GM12878 (cell line): Measurements from ENCODE around the gene KRT81. TPM values are rescaled to one million over a fixed set of nuclear protein-coding genes. Genes with fewer than 3 reads are reported as not detected.

Experiments
- ATAC-seq: fragments of 200-7000 bp; cut with Tn5 transposase; 3 replicates; pipeline ENCODE4 v1.9.1; 2020; ENCODE audit warnings: mild to moderate bottlenecking, moderate library complexity
- BruUV-seq: library from RNA; stranded (reverse); fragments of 400-500 nt; replicated peaks from 2 replicates; lab custom pipeline; 2021; lab: Mats Ljungman, UMichigan
- CTCF ChIA-PET: fragments of 300-600 bp; sonication (Branson Sonifier 250); formaldehyde crosslinking; extraction: SDS; loops from one replicate; lab custom pipeline; 2021; ENCODE audit warnings: inconsistent platforms; lab: Yijun Ruan, JAX
- POLR2A ChIA-PET: fragments of 350-600 bp; formaldehyde crosslinking; extraction: SDS; loops from one replicate; lab custom pipeline; 2021; ENCODE audit warnings: inconsistent platforms; lab: Charles Lee
- RAD21 ChIA-PET: fragments of 300-600 bp; sonication (Branson Sonifier 250); formaldehyde crosslinking; loops from one replicate; lab custom pipeline; 2023; ENCODE audit warnings: antibody characterized with exemption; ENCODE audit not compliant: unreplicated experiment; lab: Charles Lee
- SMC1A ChIA-PET: fragments of 300-600 bp; sonication (Branson Sonifier 250); formaldehyde crosslinking; loops from one replicate; lab custom pipeline; 2023; ENCODE audit not compliant: unreplicated experiment, uncharacterized antibody; lab: Charles Lee
- DNase-seq: peaks from one replicate; pipeline ENCODE4 v3.0.0-alpha.2; 2011; ENCODE audit warnings: low read depth, low spot score
- FAIRE-seq: peaks from 3 replicates; lab custom pipeline; 2011; peaks lifted over from hg19 to GRCh38; lab: Jason Lieb, UNC
- H2AFZ ChIP-seq: 2 replicates; pipeline ENCODE4 v1.6.0; 2011; ENCODE audit warnings: low read depth, low read length, control low read depth; ENCODE audit not compliant: control insufficient read depth
- H3K27ac ChIP-seq: 2 replicates; pipeline ENCODE4 v1.5.1; 2011; ENCODE audit warnings: control low read depth; ENCODE audit not compliant: control insufficient read depth, insufficient read depth
- H3K27me3 ChIP-seq, 2 experiments: replicated peaks in 1 of 2; 2 replicates each; pipeline versions ENCODE4 v1.6.0 to v1.6.1; 2011; ENCODE audit warnings: low read length in 1 of 2; ENCODE audit not compliant: control insufficient read depth in 2 of 2, insufficient read depth in 2 of 2
- H3K36me3 ChIP-seq, 2 experiments: 2 replicates each; pipeline ENCODE4 v1.5.1; 2011; ENCODE audit warnings: low read length in 1 of 2; ENCODE audit not compliant: control insufficient read depth in 2 of 2, insufficient read depth in 2 of 2
- H3K4me1 ChIP-seq: 2 replicates; pipeline ENCODE4 v1.6.1; 2011; ENCODE audit warnings: mild to moderate bottlenecking, low read length, moderate library complexity, mixed read lengths; ENCODE audit not compliant: control insufficient read depth, insufficient read depth
- H3K4me2 ChIP-seq: 2 replicates; pipeline ENCODE4 v1.6.0; 2011; ENCODE audit warnings: control low read depth; ENCODE audit not compliant: control insufficient read depth, insufficient read depth
- H3K4me3 ChIP-seq: fragments of 200-600 bp; sonication (generic); 2 replicates; pipeline ENCODE4 v1.5.1; 2016
- H3K79me2 ChIP-seq: 2 replicates; pipeline ENCODE4 v1.6.0; 2011; ENCODE audit warnings: low read length; ENCODE audit not compliant: control insufficient read depth, insufficient read depth
- H3K9ac ChIP-seq: 2 replicates; pipeline ENCODE4 v1.8.0; 2011; ENCODE audit warnings: low read length, control low read depth, mixed read lengths; ENCODE audit not compliant: control insufficient read depth, insufficient read depth
- H3K9me3 ChIP-seq: replicated peaks from 3 replicates; pipeline ENCODE4 v1.5.1; 2011; ENCODE audit warnings: mild to moderate bottlenecking, low read length; ENCODE audit not compliant: control insufficient read depth, insufficient read depth
- H4K20me1 ChIP-seq: 2 replicates; pipeline ENCODE4 v1.6.0; 2011; ENCODE audit not compliant: control insufficient read depth, insufficient read depth
- CHD4 ChIP-seq: fragments of 200-600 bp; sonication (generic); IDR thresholded peaks from 2 replicates; pipeline ENCODE4 v1.6.1; 2016; ENCODE audit warnings: mild to moderate bottlenecking
- EZH2 ChIP-seq: IDR thresholded peaks from 2 replicates; pipeline ENCODE4 v1.6.1; 2012; ENCODE audit warnings: low read depth, mild to moderate bottlenecking, control low read depth, inconsistent platforms, low read length, borderline replicate concordance; ENCODE audit not compliant: control insufficient read depth
- IKZF1 ChIP-seq: fragments of 450-650 bp; conservative IDR thresholded peaks from 2 replicates; pipeline ENCODE4 v1.6.1; 2017; ENCODE audit warnings: antibody characterized with exemption, mild to moderate bottlenecking
- JUNB ChIP-seq: IDR thresholded peaks from 2 replicates; pipeline ENCODE4 v1.6.1; 2016; ENCODE audit warnings: antibody characterized with exemption, mild to moderate bottlenecking
- SMAD5 ChIP-seq: IDR thresholded peaks from 2 replicates; pipeline ENCODE4 v1.6.1; 2016; ENCODE audit warnings: antibody characterized with exemption, low read depth
- TAF1 ChIP-seq: IDR thresholded peaks from 2 replicates; pipeline ENCODE4 v1.6.1; 2011; ENCODE audit warnings: mild to moderate bottlenecking, low read depth, low read length, borderline replicate concordance
- TCF12 ChIP-seq: IDR thresholded peaks from 2 replicates; pipeline ENCODE4 v1.6.1; 2011; ENCODE audit warnings: low read depth, mild to moderate bottlenecking, low read length
- WGBS: methylation state at CpG from one replicate; pipeline ENCODE4 v1.1.6; 2016; ENCODE audit warnings: low lambda C conversion rate; ENCODE audit not compliant: insufficient replicate concordance, insufficient coverage; ENCODE audit errors: missing lambda C conversion rate; 5-methylcytosine and 5-hydroxymethylcytosine counted together
- in situ Hi-C: fragments of 300-500 bp; cut with MboI; formaldehyde crosslinking; loops from 9 replicates; pipeline ENCODE4 v1.14.3; 2018; ENCODE audit warnings: mixed read lengths
- intact Hi-C: fragments of 100-400 bp; cut with micrococcal nuclease; formaldehyde crosslinking; loops from one replicate; pipeline ENCODE4 v1.14.2; 2022; ENCODE audit not compliant: unreplicated experiment
- polyA plus RNA-seq, 11 experiments: library from polyadenylated mRNA; depleted of rRNA in 4 of 11; unstranded in 6 of 11; stranded (reverse) in 5 of 11; fragments of >200 nt; fragmentation: Nextera tagmentation in 4 of 11; fragmentation: Illumina TruSeq in 1 of 11; extraction: Ambion mirVana in 4 of 11; extraction: Trizol in 1 of 11; gene quantifications; 1 replicate in 1 of 11; 2 replicates in 10 of 11; pipeline versions ENCODE4 v1.2.1 to v1.2.3, GENCODE V29; 2011 to 2016; ENCODE audit warnings: inconsistent platforms in 2 of 11, missing spikeins in 2 of 11, low read depth in 1 of 11
- total RNA-seq, 4 experiments: library from RNA; depleted of rRNA in 3 of 4; stranded (reverse); fragments of >200 nt in 3 of 4; fragmentation: Illumina TruSeq in 1 of 4; extraction: Trizol in 1 of 4; gene quantifications; 2 replicates each; pipeline versions ENCODE4 v1.2.1 to v1.2.3, GENCODE V29; 2013 to 2021
- TF ChIP-seq, protein P1 (sequence below): IDR thresholded peaks from 2 replicates; pipeline ENCODE4 v1.6.1; 2012; ENCODE audit warnings: low read length, inconsistent platforms
- TF ChIP-seq, protein P2 (sequence below): IDR thresholded peaks from 2 replicates; pipeline ENCODE4 v1.6.1; 2012; ENCODE audit warnings: low read depth, low read length, improper control_type of control experiment
- TF ChIP-seq, protein P3 (sequence below): fragments of 450-650 bp; IDR thresholded peaks from 2 replicates; pipeline ENCODE4 v1.6.1; 2016; ENCODE audit warnings: mild to moderate bottlenecking
- TF ChIP-seq, protein P4 (sequence below): IDR thresholded peaks from 2 replicates; pipeline ENCODE4 v1.6.1; 2012; ENCODE audit warnings: low read depth, low read length, improper control_type of control experiment
- TF ChIP-seq, protein P5 (sequence below): IDR thresholded peaks from 2 replicates; pipeline ENCODE4 v1.6.1; 2012; ENCODE audit warnings: improper control_type of control experiment, low read depth, low read length; ENCODE audit not compliant: insufficient replicate concordance

The KRT81 gene
- total and polyA plus RNA-seq, 10 of the 15 experiments (the other 5 are each of a cell fraction or from before 2014, with no cell fraction given), result 0.05 to 0.15 TPM; not detected in 8

DNA sequence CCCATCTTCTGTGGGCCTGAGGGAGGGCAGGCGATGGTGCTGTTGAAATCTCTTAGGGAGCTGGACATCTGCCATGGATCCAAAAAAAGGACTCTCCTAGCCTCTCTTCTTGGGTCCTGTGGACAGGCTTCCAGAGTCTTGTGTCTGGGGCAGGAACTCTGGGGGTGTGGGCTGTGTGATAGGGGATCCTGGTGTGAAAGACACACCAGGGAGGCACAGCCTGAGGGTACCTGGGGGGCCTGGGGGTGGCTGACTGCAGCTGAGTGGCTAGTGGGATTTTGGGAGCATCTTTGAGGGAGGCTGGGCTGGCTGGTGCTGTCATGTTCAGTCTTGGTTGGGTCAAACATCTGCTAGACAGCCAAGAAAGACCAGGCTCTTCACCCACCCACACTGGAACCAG, 31.7 kb upstream of the KRT81 start:
- H3K4me2 ChIP-seq, result no peak overlapping the region
- ChIA-PET RAD21 (no interaction called here), POLR2A (no interaction called here), CTCF (no interaction called here), SMC1A (interaction anchor here (0.6 kb wide), 1 partner anchor 237 kb away, joined by 3 read pairs; no protein-coding TSS in a partner anchor)
- no peaks in the 10 kb centered on the region for H3K36me3 ChIP-seq
- no peak overlapping the region for H2AFZ ChIP-seq
- no peak for DNase-seq
- no peaks in the 10 kb centered on the region for H4K20me1 ChIP-seq
- 0% methylated on average over 1 of the region's 1 CpG for WGBS
- H3K4me1 ChIP-seq, result peaks cover 6% of the 10 kb centered on the region
- in situ Hi-C loops, result loop anchor here (10.0 kb wide), 1 partner anchor 168 kb away; no protein-coding TSS in a partner anchor
- ATAC-seq, result no peak
- intact Hi-C loops, result loop anchor here (10.0 kb wide), 1 partner anchor 108 kb away; no protein-coding TSS in a partner anchor
- no peaks in the 10 kb centered on the region for H3K9me3 ChIP-seq
- no TSS peak for BruUV-seq
- H3K27me3 ChIP-seq, result peaks cover 3 to 8% of the 10 kb centered on the region in 2 experiments
- H3K27ac ChIP-seq, result no peak overlapping the region
- no peaks in the 10 kb centered on the region for H3K79me2 ChIP-seq
- no peak overlapping the region for H3K4me3 ChIP-seq
- TF ChIP-seq, protein P1, sequence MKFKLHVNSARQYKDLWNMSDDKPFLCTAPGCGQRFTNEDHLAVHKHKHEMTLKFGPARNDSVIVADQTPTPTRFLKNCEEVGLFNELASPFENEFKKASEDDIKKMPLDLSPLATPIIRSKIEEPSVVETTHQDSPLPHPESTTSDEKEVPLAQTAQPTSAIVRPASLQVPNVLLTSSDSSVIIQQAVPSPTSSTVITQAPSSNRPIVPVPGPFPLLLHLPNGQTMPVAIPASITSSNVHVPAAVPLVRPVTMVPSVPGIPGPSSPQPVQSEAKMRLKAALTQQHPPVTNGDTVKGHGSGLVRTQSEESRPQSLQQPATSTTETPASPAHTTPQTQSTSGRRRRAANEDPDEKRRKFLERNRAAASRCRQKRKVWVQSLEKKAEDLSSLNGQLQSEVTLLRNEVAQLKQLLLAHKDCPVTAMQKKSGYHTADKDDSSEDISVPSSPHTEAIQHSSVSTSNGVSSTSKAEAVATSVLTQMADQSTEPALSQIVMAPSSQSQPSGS, result no peak
- TF ChIP-seq, protein P2, sequence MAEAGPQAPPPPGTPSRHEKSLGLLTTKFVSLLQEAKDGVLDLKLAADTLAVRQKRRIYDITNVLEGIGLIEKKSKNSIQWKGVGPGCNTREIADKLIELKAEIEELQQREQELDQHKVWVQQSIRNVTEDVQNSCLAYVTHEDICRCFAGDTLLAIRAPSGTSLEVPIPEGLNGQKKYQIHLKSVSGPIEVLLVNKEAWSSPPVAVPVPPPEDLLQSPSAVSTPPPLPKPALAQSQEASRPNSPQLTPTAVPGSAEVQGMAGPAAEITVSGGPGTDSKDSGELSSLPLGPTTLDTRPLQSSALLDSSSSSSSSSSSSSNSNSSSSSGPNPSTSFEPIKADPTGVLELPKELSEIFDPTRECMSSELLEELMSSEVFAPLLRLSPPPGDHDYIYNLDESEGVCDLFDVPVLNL, result no peak
- no peak for TF ChIP-seq CHD4
- TF ChIP-seq SMAD5, result no peak
- TF ChIP-seq, protein P3, sequence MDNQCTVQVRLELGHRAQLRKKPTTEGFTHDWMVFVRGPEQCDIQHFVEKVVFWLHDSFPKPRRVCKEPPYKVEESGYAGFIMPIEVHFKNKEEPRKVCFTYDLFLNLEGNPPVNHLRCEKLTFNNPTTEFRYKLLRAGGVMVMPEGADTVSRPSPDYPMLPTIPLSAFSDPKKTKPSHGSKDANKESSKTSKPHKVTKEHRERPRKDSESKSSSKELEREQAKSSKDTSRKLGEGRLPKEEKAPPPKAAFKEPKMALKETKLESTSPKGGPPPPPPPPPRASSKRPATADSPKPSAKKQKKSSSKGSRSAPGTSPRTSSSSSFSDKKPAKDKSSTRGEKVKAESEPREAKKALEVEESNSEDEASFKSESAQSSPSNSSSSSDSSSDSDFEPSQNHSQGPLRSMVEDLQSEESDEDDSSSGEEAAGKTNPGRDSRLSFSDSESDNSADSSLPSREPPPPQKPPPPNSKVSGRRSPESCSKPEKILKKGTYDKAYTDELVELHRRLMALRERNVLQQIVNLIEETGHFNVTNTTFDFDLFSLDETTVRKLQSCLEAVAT, result no peak
- TF ChIP-seq IKZF1, result no peak
- TF ChIP-seq, protein P4, sequence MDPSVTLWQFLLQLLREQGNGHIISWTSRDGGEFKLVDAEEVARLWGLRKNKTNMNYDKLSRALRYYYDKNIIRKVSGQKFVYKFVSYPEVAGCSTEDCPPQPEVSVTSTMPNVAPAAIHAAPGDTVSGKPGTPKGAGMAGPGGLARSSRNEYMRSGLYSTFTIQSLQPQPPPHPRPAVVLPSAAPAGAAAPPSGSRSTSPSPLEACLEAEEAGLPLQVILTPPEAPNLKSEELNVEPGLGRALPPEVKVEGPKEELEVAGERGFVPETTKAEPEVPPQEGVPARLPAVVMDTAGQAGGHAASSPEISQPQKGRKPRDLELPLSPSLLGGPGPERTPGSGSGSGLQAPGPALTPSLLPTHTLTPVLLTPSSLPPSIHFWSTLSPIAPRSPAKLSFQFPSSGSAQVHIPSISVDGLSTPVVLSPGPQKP, result no peak
- no peak for TF ChIP-seq TCF12
- no peak for TF ChIP-seq JUNB
- TF ChIP-seq EZH2, result no peak
- no peak for TF ChIP-seq TAF1
- TF ChIP-seq, protein P5, sequence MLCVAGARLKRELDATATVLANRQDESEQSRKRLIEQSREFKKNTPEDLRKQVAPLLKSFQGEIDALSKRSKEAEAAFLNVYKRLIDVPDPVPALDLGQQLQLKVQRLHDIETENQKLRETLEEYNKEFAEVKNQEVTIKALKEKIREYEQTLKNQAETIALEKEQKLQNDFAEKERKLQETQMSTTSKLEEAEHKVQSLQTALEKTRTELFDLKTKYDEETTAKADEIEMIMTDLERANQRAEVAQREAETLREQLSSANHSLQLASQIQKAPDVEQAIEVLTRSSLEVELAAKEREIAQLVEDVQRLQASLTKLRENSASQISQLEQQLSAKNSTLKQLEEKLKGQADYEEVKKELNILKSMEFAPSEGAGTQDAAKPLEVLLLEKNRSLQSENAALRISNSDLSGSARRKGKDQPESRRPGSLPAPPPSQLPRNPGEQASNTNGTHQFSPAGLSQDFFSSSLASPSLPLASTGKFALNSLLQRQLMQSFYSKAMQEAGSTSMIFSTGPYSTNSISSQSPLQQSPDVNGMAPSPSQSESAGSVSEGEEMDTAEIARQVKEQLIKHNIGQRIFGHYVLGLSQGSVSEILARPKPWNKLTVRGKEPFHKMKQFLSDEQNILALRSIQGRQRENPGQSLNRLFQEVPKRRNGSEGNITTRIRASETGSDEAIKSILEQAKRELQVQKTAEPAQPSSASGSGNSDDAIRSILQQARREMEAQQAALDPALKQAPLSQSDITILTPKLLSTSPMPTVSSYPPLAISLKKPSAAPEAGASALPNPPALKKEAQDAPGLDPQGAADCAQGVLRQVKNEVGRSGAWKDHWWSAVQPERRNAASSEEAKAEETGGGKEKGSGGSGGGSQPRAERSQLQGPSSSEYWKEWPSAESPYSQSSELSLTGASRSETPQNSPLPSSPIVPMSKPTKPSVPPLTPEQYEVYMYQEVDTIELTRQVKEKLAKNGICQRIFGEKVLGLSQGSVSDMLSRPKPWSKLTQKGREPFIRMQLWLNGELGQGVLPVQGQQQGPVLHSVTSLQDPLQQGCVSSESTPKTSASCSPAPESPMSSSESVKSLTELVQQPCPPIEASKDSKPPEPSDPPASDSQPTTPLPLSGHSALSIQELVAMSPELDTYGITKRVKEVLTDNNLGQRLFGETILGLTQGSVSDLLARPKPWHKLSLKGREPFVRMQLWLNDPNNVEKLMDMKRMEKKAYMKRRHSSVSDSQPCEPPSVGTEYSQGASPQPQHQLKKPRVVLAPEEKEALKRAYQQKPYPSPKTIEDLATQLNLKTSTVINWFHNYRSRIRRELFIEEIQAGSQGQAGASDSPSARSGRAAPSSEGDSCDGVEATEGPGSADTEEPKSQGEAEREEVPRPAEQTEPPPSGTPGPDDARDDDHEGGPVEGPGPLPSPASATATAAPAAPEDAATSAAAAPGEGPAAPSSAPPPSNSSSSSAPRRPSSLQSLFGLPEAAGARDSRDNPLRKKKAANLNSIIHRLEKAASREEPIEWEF, result no peak
- no peak for FAIRE-seq
- no peak overlapping the region for H3K9ac ChIP-seq
